ENCODE results near the gene EHD2.
"Not testable (repeated sequence)": the region's sequence is repeated elsewhere in the genome, so short reads cannot be mapped to it uniquely, and the experiment has no call there.

Gene EHD2

GRCh38 chr19:47768604-47769003 is 55.4 kb downstream of the EHD2 start:
- no peak for DNase-seq (ENCODE audit: low read depth in 2 of 2)

GRCh38 chr19:47769534-47769933 is 56.3 kb downstream of the EHD2 start:
- no peak for DNase-seq (ENCODE audit: low read depth in 2 of 2)

GRCh38 chr19:47771291-47771690 is 58.1 kb downstream of the EHD2 start:
- DNase-seq (ENCODE audit: low read depth in 2 of 2) = not testable (repeated sequence)

GRCh38 chr19:47776568-47776967 is 63.3 kb downstream of the EHD2 start:
- no peak for DNase-seq (ENCODE audit: low read depth in 2 of 2)

DNA sequence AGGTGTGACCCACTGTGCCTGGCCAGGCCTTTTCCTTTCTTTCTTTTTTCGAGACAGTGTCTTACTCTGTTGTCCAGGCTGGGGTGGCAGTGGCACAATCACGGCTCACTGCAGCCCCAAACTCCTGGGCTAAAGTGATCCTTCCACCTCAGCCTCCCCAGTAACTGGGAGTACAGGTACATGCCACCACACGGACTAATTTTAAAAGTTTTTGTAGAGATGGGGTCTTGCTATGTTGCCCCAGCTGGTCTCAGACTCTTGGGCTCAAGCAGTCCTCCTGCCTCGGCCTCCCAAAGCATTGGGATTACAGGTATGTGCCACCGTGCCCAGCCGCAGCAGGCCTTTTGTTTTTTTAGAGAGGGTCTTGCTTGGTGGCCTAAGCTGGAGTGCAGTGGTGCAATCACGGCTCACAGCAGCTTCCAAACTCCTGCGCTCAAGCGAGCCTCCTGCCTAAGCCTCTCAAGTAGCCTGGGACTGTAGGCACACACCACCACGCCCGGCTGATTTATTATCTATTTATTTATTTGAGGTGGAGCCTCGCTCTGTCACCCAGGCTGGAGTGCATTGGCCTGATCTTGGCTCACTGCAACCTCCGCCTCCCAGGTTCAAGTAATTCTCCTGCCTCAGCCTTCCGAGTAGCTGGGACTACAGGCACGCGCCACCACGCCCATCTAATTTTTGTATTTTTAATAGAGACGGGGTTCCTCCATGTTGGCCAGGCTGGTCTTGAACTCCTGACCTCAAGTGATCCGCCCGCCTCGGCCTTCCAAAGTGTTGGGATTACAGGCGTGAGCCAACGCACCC is 64.2 kb downstream of the EHD2 start:
- DNase-seq (ENCODE audit: low read depth in 2 of 2) = not testable (repeated sequence)

DNA sequence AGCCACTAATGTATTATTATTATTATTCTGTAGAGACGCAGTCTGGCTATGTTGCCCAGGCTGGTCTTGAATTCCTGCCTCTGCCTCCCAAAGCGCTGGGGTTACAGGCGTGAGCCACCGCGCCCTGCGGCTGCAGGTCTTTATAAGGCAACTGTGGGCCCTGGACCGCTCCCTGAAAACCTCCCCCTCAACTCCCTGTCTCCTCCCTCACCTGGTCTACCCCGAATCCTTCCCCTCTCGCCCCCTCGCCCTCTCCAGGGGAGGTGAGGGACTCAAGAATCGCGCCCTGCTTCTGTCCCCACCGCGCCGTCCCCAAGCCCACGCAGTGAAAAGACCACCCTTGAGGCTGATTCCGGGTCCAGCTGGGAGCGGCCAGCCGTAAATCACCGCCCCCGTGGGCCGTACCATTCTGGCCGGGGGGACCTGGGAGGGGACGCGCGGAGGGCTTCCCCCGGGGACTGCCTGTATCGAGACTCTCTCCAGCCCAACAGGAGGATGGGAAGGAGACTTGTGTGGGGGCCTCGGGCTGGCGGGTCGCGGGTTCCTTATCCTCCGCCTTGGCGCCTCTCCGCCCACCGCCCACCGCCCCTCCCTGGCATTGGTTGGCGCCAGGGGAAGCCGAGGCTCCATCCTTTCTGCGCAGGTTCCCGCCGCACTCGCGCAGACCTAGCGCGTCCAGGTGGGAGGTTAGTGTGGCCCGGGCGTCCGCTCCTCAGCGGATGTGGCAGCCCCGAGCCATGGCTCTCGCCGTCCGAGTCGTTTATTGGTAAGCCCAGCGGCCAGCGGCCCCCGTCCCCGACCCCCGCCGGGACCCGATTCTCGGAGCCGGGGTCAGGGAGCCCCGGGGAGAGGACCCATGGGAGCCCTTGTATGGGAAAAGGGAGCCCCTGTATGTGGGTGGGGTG is 65.1 kb downstream of the EHD2 start, which contains the start of gene SELENOW:
SELENOW (plus strand) TSS at position 655 of the 905 bp plus-strand sequence; CDS start at position 738, 83 bp downstream.
- peak; percentile 45 to 60 for DNase-seq (ENCODE audit: low read depth in 2 of 2)

- DNase-seq (ENCODE audit: low read depth in 2 of 2) = no peak
Measured at GRCh38 chr19:47778954-47779351, 65.7 kb downstream of the EHD2 start.

GRCh38 chr19:47779524-47780214 is 66.4 kb downstream of the EHD2 start:
- DNase-seq (ENCODE audit: low read depth in 2 of 2) = no peak

GRCh38 chr19:47780215-47780551 is 67.0 kb downstream of the EHD2 start:
- no peak for DNase-seq (ENCODE audit: low read depth in 2 of 2)

DNA sequence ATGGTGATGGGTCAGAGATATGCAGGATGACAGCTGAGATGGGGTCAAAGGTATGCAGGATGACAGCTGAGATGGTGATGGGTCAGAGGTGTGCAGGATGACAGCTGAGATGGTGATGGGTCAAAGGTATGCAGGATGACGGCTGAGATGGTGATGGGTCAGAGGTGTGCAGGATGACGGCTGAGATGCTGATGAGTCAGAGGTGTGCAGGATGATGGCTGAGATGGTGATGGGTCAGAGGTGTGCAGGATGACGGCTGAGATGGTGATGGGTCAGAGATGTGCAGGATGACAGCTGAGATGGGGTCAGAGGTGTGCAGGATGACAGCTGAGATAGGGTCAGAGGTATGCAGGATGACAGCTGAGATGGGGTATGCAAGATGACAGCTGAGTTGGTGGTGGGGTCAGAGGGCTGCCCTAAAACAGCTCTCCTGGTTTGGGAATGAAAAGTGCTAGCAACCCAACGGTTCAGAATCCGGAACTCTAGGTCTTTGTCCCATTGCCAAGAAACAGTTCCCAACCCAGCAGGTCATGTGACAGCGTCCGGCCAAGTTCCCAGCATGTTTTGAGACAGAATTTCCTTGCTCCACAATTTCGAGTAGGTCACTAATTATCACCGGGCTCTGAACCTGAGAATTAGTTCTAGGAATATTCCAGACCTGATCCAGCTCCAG is 68.5 kb downstream of the EHD2 start:
- DNase-seq (ENCODE audit: low read depth in 2 of 2) = no peak

- DNase-seq (ENCODE audit: low read depth in 2 of 2) = no peak
Measured at GRCh38 chr19:47786566-47786965, 73.3 kb downstream of the EHD2 start.

- DNase-seq (ENCODE audit: low read depth in 2 of 2) = not testable (repeated sequence)
Measured at GRCh38 chr19:47787307-47787706, 74.1 kb downstream of the EHD2 start.

DNA sequence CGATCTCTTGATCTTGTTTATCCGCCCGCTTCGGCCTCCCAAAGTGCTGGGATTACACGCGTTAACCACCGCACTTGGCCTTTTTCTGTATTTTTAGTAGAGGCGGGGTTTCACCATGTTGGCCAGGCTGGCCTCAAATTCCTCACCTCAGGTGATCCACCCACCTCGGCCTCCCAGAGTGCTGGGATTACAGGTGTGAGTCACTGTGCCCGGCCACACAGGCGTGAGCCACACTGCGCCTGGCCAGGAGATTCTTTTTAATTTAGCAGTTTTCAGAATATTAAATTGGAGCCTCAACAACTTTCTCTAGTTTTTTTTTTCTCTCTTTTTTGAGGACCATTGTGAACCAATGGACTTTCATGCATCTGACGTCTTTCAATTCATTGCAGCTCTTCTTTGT is 76.6 kb downstream of the EHD2 start:
- not testable (repeated sequence) for DNase-seq (ENCODE audit: low read depth in 2 of 2)

- peak; percentile 64 to 88 for DNase-seq (ENCODE audit: low read depth in 2 of 2)
Measured at GRCh38 chr19:47790398-47790814, 77.2 kb downstream of the EHD2 start.

DNA sequence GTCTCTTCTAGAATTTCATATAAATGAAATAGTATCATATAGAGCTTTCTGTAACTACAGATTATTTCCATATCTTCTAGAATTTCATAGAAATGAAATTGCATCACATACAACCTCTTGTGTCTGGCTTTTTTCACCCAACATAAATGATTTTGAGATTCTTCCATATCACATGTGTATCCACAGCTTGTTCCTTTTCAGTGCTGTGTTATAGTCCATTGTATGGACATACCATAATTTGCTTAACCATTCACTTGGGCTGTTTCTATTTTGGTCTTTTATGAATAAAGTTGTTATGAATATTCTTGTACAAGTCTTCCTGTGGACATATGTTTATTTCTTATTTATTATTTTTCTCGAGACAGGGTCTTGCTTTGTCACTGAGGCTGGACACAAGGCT is 79.4 kb downstream of the EHD2 start:
- DNase-seq (ENCODE audit: low read depth in 2 of 2) = no peak
